ENCODE data around the gene ILF3. TPM values are rescaled to one million over a fixed set of nuclear protein-coding genes. Genes with fewer than 3 reads are reported as not detected.

The ILF3 gene
- total and polyA plus RNA-seq, 2 of the 13 experiments (the other 11 are each of a cell fraction or from before 2014, with no cell fraction given) = 120 to 173 TPM

GRCh38 chr19:10718205-10719196, 64.4 kb downstream of the ILF3 start (continued):
- TF ChIP-seq ZBTB21 (CRISPR knock-in tag; IDR thresholded peaks at IDR 0.05) (no peak), ZNF569 (CRISPR knock-in tag; IDR thresholded peaks at IDR 0.05; ENCODE audit: borderline replicate concordance) (no peak), ZBTB46 (CRISPR knock-in tag; IDR thresholded peaks at IDR 0.05; ENCODE audit: borderline replicate concordance) (no peak), STAT5B (CRISPR knock-in tag; IDR thresholded peaks at IDR 0.05) (no peak), NAIF1 (CRISPR knock-in tag; IDR thresholded peaks at IDR 0.05; ENCODE audit: borderline replicate concordance) (peak; percentile 99), ZNF607 (CRISPR knock-in tag; IDR thresholded peaks at IDR 0.05; ENCODE audit: borderline replicate concordance) (0 out of 2 replicates have a peak, but pooled peaks have one; percentile 34), TIGD3 (CRISPR knock-in tag; IDR thresholded peaks at IDR 0.05; ENCODE audit: borderline replicate concordance) (no peak), ZNF761 (CRISPR knock-in tag; conservative IDR thresholded peaks at IDR 0.05) (peak; percentile 15; the same call in 1 of the 2 replicates), ZNF234 (CRISPR knock-in tag; conservative IDR thresholded peaks at IDR 0.05) (no peak), ZBTB38 (CRISPR knock-in tag; IDR thresholded peaks at IDR 0.05) (no peak), ZSCAN20 (CRISPR knock-in tag; IDR thresholded peaks at IDR 0.05; ENCODE audit: borderline replicate concordance) (peak; percentile 53; the same call in 1 of the 2 replicates), DBP (CRISPR knock-in tag; IDR thresholded peaks at IDR 0.05; ENCODE audit: not compliant biosample characterization) (no peak), RFX1 (IDR thresholded peaks at IDR 0.05) (no peak), SKIL (CRISPR knock-in tag; IDR thresholded peaks at IDR 0.05; ENCODE audit: borderline replicate concordance) (no peak), SP140L (CRISPR knock-in tag; IDR thresholded peaks at IDR 0.05; ENCODE audit: borderline replicate concordance) (no peak), MAX (IDR thresholded peaks at IDR 0.05) (no peak; the same call in 1 of the 2 replicates), LRRFIP1 (CRISPR knock-in tag; conservative IDR thresholded peaks at IDR 0.05) (no peak), AGO1 (IDR thresholded peaks at IDR 0.05; ENCODE audit: low read depth, low read length, poor library complexity, severe bottlenecking) (peak; percentile 73)

All from HepG2 (cell line).